IPS DF 4.7 (cell line): ENCODE data around the gene RHCG.
A peak's percentile ranks its signal among the peaks of the same experiment; 100 is the strongest.

ENCODE experiments used
- DNase-seq: peaks from one replicate; pipeline ENCODE4 v3.0.0-alpha.2; 2013; ENCODE audit warnings: low spot score; ENCODE audit errors: extremely low read depth

RHCG gene

DNA sequence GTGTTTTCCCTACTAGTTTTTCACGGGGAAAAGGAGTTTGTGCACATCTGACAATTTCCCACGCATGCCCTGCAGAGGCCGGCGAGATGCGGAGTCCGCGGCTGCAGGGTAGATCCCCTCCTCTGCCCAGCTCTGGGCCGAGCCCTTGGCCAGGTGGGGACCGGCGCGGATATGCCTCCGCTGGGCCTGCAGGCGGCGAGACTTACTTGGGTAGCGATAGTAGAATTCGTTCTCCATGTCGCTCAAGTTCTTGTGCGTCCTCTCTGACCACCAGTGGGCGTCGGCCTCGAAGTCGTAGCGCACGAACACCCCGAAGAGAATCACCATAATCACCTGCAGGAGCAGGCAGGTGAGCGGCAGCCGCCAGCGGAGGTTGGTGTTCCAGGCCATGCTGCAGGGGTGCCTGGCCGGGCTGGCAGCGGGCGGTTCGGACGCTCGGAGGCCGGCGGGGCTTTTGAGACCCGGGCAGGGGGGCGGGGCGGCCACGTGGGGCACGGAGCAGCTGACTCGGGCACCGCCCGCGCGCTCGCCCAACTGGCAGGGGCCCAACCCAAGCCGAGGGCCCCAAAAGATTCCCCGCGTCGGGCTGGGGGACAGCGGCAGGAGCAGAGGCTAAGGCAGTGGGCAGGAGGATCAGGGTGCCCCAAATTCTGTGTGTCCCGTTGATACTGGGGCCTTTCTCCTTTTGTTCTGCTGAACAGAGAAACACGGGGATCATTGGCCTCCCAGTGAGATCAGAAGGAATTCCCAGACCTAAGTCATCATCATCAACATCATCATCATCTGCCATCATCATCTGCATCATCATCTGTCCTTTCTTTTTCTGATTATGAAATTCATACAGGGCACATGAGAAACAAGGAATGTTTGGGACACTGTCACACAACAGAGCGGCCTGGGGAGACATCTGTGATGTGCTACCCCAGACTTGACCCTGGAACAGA, at the start of gene RHCG:
Gene RHCG (minus strand): TSS at position 429 of the 944 bp plus-strand sequence. CDS start 39 bp downstream, at position 390.
- peak; percentile 76 for DNase-seq

DNA sequence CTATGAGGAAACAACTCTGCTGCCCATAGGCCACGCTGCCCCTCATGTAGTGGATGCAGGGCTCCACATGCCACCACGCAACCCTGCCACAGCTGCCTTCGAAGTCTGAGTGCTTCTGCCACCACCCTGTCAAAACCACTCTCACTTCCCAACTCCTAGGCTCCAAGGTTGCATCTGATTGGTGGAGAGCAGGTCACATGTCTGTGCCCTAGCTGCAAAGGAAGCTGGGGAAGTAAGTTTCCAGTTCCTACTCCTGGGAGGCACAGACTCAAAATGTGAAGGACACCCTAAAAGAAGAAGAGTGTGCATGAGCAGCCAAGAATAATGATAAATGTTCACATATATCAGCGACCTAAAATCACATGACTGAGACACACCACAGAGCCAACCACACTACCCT, 47.0 kb upstream of the RHCG start:
- no peak for DNase-seq

DNA sequence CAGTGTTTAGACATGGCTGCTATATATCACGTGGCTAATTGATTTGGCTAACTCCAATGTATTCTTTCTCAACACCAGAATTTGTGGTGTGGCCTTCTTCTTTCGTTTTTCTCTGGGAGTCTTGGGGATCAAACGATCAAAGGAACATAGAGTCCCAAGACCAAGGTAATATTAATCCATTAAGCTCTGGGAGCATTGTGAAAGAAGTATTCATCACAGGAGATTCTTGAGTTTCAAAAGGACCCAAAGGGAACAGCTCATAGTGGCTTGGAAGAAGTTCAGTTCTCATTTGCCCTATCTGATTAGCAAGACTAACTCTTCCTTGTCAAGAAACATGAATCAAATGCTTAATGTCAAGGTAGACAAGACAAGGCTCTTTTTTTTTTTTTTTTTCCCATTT, 46.0 kb upstream of the RHCG start:
- no peak for DNase-seq

DNA sequence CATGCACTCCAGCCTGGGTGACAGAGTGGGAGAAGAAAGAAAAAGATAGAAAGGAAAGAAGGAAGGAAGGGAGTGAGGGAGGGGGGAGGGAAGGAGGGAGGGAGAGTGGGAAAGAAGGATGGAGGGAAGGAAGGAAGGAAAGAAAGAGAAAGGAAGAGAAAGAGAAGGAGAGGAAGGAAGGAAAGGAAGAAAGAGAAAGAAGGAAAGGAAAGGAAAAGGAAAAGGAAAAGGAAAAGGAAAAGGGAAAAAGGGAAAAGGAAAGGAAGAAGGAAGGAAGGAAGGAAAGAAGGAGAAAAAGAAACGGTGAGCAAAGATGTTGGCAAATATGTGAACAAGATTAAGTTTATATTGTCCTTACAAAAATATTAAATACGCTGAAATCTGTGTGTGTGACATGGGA, 42.6 kb upstream of the RHCG start:
- DNase-seq = no peak

DNA sequence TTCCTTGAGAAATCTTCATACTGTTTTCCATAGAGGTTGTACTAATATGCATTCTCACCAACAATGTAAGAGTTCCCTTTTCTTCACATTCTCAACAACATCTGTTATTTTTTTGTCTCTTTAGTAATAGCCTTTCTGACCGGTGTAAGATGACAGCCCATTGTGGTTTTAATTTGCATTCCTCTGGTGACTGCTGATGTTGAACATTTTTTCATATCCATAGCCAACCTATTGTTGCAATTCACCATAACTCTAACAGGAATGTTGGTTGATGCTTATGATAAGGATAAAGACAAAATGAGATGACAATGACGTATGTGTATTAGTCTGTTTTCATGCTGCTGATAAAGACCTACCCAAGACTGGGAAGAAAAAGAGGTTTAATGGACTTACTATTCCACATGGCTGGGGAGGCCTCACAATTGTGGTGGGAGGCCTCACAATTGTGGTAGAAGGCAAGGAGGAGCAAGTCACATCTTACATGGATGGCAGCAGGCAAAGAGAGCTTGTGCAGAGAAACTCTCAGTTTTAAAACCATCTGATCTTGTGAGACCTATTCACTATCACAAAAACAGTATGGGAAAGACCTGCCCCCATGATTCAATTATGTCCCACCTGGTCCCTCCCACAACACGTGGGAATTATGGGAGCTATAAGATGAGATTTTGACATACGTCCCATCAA, 37.6 kb upstream of the RHCG start:
- DNase-seq = no peak

DNA sequence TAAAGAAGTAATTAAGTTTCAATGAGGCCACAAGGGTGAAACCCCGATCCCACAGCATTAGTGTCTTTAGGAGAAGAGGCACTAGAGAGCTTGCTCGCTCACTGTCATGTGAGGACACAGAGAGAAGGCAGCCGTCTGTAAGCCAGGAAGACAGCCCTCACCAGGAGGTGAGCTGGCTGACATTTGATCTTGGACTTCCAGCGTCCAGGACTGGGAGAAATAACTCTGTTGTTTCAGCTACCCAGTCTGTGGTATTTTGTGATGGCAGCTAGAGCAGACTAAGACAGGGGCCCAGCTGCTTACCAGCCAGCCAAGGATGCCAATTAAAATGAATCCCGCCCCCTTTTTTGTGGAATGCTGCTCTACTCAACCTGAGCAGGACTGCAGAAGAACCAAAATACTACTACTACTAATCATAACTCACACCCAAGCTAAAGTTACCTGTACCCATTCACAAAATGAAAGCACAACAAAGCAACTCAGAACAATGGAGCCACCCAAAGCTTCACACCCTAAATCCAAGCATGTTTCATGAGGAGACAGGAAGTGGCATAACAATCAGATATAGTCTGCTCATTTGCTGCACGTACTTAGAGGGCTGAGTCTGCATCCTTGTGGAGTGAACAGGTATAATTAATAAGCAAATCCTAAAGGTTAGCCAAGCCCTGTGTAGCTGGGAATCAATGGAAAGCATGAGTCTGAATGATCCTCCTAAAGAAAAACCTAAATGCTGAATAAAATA, 35.6 kb upstream of the RHCG start:
- no peak for DNase-seq

DNA sequence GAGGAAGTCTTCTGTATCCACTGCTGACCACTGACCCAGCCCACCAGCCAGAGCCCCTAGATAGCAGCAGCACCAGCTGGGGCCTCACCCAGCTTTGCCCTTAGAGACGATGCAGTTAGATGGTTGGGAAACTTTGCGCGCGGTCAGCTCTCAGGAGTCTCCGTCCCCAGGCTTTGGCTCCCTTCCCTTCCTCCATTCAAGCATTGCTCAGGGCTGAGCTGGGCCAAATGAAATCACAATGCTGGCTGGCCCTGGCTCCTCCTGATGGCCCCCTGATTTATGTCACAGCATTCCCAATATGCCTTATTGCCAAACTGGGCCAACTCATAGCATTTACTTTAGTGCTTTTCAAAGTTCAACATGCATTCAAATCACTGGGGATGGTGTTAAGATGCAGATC, 34.6 kb upstream of the RHCG start:
- DNase-seq = no peak

DNA sequence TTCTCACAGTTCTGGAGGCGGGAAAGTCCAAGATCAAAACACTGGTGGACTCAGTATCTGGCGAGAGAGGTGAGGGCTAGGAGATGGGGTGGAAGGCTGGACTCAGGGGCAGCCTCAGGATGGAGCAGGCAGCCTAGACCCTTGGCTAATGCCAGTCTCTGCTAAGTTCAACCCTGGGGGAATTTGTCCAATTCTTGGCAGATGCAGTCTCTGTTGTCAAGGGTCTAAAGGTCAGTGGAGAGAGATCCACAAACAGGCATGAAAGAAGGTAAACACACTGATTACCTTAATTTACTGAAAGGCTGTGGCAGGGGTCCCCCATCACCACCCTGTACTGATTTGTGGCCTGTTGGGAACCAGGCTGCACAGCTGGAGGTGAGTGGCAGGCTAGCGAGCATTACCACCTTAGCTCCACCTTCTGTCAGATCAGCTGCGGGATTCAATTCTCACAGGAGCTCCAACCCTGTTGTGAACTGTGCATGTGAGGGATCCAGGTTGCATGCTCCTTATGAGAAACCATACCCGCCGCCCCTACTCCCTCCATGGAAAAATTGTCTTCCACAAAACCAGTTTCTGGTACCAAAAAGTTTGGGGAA, 32.5 kb upstream of the RHCG start:
- no peak for DNase-seq

DNA sequence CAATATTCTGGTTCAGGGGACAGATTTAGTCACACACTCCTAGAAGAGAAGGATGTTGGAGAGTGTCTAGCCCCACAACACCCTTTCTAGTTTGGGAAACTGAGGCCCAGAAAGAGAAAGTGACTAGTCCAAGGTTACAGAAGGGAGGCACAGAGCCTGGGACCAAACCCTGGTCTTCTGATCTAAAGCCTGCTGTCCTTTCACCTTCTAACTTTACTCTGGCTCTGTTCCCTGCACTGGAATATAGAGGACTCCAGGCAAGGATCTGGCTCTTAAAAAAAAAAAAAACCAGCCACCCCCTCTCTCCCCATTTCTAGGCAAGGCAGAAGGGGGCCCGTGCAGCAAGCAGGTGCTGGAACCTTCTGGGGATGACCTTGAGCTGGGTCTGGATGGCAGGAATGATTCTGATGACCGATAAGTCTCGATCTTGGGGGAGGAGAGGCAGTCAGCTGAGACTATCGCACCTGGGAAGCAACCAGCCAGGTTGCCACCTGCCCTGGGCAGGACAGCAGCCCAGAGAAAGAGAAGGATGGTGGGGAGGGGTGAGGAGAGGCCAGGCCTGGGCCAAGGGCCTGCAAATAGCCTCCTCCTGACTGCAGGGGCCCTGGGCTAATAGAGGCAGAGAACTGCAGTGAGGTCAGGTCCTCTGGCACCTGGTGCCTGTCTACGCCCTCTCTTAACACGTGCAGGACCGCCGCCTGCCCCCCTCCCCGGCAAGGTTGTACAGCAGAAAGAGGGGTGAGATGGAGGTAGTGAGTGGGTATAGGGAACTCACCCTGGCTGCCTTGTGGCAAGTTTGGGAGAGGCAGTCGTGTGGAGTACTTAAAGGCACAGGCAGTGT, 30.4 kb upstream of the RHCG start:
- no peak for DNase-seq

DNA sequence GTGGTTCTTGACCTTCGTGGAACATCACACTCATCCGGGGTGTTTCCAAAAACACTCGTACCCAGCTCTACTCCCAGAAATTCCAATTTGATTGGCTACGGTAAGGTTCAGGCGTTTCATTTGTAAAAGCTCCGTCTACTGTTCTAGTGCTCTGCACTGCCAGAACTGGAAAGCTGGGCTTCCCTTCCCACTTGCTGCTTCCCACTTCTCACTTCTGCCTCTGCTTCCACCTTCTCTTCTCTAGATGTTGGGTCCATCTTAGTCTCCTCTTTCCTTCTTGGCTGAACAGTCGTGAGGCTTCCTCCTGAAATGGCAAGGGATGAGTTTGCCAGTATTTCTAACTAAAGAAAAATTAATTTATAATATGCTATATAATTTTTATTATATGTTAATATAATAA, 29.8 kb upstream of the RHCG start:
- DNase-seq = no peak

DNA sequence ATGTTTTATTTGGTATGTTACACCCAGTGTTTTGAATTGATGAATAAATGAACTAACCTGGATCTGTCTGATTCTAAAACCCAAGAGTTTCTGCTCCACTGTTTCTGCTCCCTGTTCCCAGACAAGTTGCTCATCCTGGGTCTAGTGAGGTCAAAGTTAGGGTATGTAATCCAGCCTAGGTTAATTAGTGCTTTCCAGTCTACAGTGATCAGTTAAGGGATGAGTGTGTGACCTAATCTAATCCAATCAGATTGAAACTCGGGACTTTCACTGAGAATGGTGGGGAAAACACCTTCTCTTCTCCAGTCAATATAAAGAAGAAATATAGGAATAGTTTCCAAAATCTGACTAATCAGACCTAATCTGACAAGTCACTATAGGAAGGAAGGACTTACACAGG, 27.8 kb upstream of the RHCG start:
- DNase-seq = no peak

DNA sequence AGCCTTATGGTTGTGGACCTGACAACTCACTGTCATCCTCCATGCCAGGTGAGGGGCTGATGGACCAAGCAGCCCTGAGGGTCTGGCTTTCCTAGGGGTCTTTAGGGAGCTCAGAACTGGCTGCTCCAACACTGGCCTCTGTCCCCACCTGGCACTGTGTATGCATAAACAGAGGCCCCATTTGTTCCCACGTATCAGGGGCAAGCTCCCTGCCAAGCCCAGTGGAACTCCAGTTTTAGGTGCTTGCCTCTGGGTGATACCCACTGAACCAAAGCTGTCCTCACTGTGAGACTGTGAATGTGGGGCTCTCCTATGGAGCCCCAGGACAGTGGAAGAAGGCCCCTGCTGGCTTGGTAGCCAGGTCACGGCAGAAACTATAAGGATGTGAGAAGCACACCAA, 26.7 kb upstream of the RHCG start:
- DNase-seq = no peak

DNA sequence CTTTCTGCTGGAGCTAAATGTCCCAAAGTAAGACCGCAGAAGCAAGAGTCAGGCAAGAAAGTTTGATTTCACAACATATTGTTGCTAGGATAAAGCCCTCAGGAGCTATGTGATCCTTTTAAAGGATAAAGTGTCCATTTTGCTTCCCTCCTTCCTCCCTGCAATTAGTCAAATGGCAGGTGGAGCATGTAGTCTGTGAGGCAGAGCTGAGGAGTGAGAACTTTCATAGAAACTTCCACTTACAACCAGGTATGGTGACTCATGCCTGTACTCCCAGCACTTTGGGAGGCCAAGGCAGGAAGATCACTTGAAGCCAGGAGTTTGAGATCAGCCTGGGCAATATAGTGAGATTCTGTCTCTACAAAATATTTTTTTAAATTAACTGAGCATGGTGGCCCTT, 25.2 kb upstream of the RHCG start:
- DNase-seq = no peak

DNA sequence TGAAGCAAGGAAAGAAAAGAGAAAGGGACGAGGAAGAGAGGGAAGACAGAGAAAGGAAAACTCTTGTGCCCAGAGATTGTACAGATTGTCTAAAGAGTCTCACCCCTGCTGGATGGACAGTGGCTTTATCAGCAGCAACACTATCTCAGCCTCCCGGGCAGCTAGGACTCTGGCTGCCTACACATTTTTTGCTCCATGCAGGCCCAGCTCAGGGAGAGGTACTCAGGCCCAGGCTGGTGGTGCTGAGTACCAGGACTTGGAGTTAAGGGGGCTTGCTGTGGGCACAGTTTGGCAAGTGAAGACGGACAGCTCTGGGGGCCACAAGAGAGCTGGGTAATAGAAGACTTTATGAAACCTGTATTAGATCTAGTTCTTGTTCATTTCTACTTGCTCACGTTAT, 19.1 kb upstream of the RHCG start:
- no peak for DNase-seq

DNA sequence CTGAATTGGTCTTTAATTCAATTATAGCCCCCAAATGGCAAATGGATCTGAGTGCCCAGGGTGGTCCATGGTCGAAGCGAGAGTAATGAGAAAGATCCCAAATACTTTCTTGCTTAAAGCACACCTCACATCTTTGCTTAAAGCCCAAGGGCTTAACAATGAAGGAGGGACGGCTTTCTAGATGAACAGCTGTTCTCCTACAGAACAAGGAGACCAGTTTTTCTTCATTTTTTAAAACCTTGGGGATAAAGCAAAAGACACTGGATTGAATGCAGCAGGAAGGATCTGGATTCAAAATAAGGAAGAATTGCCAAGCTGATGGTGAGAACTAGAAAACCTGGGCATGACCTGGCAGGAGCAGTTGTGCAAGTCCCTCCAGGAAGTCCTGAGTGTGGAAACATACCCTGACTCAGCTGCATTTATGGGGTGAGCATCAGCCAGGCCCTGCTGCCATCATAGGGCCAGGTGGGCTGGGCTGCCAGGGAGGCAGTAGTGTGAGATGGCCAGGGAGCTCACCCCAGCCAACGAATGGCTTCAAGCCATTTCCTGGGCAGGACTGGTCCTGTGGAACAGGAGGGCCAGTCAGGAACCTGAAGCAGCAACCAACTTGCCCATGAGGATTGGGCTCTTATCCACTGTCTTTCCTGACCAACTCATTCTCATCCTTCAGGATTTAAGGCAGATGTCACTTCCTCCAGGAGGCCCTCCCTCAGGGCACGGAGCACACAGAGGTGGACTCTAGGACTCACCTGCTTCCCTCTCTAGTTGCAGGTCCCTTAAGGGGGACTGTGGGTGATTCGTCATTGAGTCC, 18.4 kb upstream of the RHCG start:
- DNase-seq = no peak

DNA sequence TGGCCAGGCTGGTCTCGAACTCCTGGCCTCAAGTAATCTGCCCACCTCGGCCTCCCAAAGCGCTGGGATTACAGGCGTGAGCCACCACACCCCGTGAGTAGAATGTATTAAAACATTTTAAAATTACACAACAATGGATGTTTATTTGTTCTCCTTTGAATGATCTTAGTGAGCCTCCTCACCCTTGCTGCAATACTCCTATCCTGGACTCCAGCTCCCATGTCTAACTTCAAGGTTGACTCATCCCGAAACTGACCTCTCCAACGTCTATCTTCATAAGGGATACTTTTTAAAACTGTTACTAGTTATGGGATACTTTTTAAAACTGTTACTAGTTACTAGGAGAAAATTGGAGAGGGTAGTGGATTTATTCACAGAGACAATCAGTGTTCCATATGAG, 17.8 kb upstream of the RHCG start:
- DNase-seq = no peak

DNA sequence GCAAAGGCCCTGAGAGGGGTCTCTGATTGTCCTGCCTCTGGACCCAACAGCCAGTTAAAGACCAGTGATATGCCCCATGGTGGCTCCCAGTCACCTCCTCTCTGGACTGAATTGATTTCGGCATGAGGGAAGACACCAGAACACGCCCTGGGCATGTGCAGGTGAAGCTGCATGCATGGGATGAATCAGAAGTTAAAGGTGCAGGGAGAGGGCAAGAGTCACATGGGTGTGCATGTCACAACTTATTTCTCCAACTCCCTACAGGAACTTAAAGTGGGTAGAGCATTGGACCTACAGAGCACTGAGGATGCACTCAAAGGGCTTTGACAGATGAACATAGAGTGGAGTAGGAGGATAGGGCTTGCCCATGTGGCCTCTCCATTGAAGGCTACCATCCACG, 16.9 kb upstream of the RHCG start:
- no peak for DNase-seq

DNA sequence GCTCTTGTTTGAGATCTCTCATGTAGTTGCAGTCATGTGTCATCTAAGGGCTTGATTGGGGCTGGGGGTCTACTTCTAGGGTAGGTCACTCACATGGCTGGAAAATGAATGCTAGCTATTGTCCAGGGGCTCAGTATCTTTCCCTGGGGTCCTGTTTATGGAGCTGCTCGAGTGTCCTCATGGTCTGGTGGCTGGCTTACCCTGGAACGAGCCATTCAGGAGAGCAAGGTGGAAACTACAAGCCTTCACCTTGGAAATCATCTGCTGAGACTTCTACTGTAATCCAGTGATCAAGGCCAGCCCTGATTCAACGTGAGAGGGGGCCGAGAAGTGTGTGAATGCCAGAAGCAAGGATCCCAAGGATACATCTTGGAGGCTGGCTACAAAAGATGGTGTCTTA, 16.2 kb upstream of the RHCG start:
- no peak for DNase-seq

DNA sequence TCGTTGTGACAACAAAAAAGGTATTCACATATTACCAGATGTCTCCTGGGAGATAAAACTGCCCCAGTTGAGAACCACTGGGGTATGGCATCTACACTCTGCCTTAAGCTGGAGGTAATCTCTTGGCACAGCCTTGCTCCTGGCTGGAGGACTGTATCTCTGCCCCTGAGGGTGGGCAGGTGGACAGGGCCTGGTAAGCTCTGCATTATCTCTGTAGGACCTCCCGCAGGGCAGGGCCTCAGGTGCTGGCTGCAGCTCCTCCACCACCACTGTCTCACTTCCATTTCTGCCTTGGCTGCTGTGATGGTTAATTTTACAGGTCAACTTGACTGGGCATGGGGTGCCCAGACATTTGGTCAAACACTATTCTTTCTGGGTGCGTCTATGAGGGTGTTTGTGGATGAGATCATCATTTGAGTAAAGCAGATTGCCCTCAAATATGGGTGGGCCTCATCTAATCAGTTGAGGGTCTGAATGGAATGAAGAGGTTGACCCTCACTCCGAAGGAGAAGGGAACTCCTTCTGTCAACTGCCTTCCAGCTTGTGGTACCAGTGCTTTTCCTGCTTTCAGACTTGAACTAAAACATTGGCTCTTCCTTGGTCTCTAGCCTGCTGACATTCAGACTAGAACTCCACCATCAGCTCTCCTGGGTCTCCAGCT, 9.8 kb upstream of the RHCG start:
- no peak for DNase-seq
